NB4 (cell line): Measurements from ENCODE around the gene SLC13A4.

Experiments
- DNase-seq: peaks from one replicate; pipeline ENCODE4 v3.0.0; 2010; ENCODE audit warnings: low read depth
- H3K4me3 ChIP-seq: one replicate; pipeline ENCODE4 v1.5.1; 2011; ENCODE audit warnings: mild to moderate bottlenecking, low read depth, low read length, moderate library complexity
- MAX ChIP-seq: IDR thresholded peaks from 2 replicates; pipeline ENCODE4 v1.6.1; 2011; ENCODE audit warnings: low read depth, low read length
- MYC ChIP-seq: IDR thresholded peaks from 2 replicates; pipeline ENCODE4 v1.6.1; 2011; ENCODE audit warnings: low read depth, low read length
- POLR2A ChIP-seq: IDR thresholded peaks from 2 replicates; pipeline ENCODE4 v1.6.1; 2011; ENCODE audit warnings: mild to moderate bottlenecking; ENCODE audit not compliant: insufficient read length; ENCODE audit errors: extremely low read depth
- TF ChIP-seq, protein P1 (sequence below): IDR thresholded peaks from one replicate; pipeline ENCODE4 v1.5.1; 2012; ENCODE audit warnings: low read depth, low read length

SLC13A4 gene

DNA sequence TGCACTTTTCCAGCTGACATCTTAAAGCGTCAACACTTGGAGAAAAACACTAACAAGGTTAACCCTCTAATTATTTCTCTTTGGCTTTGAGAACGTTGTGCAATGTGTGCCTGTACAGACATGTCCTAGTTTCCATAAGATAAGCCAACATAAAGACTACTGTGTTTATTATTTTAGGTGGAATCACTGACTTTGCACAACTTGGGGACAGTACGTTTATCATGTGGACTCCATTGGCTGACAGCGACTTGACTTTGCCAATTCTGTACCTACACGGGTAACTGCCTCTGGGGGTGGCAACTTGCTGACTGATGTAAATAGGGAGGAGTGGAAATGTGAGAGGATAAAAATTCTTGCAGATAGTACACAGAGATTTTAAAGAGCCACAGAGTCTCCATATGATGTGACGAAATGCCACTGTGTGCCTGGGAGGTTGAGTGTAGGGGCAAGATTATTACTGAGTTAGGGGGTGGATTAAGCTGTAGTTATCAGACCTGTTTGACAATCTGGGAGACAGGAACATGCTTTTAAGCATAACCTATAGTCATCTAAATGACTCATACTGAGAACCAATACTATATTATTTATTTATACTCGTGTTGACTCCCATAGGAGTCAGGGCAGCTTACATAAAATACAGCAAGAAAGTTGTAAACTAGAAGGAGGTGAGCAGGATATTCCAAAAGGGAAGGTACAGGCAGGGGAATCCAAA is 21.0 kb downstream of the SLC13A4 start:
- TF ChIP-seq, protein P1, sequence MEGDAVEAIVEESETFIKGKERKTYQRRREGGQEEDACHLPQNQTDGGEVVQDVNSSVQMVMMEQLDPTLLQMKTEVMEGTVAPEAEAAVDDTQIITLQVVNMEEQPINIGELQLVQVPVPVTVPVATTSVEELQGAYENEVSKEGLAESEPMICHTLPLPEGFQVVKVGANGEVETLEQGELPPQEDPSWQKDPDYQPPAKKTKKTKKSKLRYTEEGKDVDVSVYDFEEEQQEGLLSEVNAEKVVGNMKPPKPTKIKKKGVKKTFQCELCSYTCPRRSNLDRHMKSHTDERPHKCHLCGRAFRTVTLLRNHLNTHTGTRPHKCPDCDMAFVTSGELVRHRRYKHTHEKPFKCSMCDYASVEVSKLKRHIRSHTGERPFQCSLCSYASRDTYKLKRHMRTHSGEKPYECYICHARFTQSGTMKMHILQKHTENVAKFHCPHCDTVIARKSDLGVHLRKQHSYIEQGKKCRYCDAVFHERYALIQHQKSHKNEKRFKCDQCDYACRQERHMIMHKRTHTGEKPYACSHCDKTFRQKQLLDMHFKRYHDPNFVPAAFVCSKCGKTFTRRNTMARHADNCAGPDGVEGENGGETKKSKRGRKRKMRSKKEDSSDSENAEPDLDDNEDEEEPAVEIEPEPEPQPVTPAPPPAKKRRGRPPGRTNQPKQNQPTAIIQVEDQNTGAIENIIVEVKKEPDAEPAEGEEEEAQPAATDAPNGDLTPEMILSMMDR = no peak
- no peak for TF ChIP-seq MYC
- no peak for TF ChIP-seq MAX
- TF ChIP-seq POLR2A = no peak
- H3K4me3 ChIP-seq = no peak overlapping the region
- no peak for DNase-seq

DNA sequence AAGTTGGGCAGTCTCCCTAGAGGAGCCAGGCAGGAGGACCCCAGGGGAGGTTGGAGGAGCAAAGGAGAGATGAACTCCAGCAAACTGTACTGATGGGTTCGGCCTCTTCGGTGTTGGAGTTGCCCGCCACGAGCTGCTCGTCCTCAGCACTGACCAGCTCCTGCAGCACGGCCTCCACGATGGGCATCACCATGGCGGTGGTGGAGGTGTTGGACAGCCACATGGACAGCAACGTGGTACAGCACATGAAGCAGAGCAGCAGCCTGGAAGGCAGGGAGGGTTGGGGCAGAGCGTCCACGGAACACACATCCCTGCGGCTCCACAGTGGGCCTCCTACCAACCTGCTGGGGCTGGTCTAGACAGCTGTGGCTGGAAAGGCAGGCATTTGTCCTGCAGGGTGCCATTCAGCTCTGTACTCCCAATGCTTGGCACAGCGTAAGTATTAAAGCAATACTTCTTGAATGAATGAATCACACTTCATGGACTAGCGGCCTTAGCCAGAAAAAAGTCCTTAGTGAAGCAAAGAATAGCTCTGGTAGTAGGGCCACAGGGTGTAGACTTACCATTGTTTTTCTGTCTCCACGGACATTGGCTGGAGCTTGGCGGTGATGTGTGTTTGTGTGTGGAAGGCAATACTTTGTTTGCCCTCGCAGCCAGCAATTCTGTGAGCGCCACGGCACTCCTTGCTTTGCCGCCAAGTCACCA is 21.8 kb downstream of the SLC13A4 start:
- H3K4me3 ChIP-seq = no peak overlapping the region
- TF ChIP-seq POLR2A = no peak
- no peak for TF ChIP-seq MAX
- TF ChIP-seq MYC = no peak
- TF ChIP-seq, protein P1 = no peak
- DNase-seq = no peak

DNA sequence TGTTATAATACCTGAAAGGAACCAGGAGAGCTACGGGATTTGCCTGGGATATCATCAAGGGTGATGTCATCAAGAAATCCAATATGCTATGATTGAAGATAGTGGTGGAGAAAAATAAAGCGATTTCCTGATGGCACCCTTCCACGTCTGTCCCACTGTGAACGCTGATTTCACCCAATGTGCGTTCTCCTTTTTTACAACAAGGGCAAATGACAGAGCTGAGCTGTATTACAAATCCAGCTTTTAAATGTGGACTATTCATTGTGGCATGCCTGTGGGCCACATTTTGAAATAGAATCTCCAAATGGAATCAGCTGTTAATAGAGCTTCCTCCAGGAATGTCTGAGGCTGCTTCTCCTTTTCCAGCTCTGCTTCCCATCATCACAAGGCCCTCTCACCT is 23.3 kb downstream of the SLC13A4 start:
- no peak for DNase-seq
- TF ChIP-seq MYC (no peak), POLR2A (no peak), MAX (no peak)
- TF ChIP-seq, protein P1 = no peak
- H3K4me3 ChIP-seq = no peak overlapping the region

DNA sequence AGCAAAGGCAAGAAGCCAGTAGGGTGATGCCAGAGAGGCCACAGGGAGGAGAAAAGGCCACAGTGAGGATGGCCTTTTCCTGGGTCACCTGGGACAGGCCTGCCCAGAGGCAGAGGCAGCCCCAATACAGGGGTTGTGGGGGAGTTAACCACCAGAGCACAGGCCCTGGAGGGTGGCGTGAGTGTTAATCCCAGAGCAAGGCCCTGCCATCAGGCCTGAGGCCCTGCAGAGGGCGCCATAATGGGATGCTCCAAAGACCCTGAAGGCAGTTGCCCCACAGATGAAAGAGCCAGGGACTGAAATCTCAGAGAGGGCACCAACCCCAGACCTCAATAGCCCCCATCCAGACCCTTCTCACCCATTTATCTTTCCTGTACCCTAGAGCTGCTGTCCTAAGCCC is 23.9 kb downstream of the SLC13A4 start:
- TF ChIP-seq, protein P1 = peak; percentile 72
- no peak for TF ChIP-seq POLR2A
- no peak overlapping the region for H3K4me3 ChIP-seq
- peak; percentile 45 for DNase-seq

DNA sequence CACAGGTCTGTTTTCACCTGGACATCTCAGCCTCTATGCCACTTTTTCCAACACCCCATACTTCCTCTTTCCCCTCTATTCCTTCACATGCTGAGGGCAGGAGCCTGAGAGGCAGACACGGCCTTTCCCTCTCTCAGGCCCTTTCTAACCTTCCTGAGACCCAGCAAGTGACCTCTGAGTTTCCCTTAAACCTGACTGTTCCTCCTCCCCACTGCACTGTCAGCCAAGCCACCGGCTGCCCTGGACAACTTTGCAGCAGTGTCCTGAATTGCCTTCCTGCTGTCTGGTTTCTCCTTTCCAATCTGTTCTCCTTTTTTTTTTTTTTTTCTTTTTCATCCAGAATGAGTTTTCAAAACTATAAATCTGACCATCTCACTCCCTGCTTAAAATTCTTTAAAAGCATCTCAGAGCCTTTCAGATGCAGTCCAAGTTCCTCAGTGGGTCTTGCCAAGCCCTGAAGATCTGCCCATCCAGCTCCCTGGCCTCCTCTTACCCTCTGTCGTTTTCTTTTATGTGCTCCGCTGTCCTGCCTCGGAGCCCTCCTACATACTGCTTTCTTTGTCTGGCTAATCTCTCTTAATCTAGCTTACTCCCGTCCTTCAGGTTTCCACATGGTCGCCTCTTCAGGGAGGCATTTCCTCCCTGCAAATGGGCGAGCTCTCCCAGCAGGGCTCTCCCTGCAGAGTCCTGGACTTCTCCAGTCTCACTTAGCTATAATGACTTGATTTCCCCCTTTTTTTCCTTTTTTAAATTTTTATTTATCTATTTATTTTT is 30.5 kb downstream of the SLC13A4 start:
- TF ChIP-seq MAX = no peak
- no peak for TF ChIP-seq MYC
- no peak for TF ChIP-seq POLR2A
- TF ChIP-seq, protein P1 = no peak
- H3K4me3 ChIP-seq = no peak overlapping the region
- no peak for DNase-seq
